Urinary bladder (tissue), 4 donors: ENCODE measurements around the gene POU6F1. TPM values are rescaled to one million over a fixed set of nuclear protein-coding genes. Genes with fewer than 3 reads are reported as not detected.
A peak's percentile ranks its signal among the peaks of the same experiment; 100 is the strongest.

Source experiments
- DNase-seq: peaks from one replicate; pipeline ENCODE4 v3.0.0-alpha.2; 2015; ENCODE audit errors: extremely low spot score
- H3K27ac ChIP-seq: one replicate; pipeline ENCODE4 v1.5.1; 2013; ENCODE audit warnings: low read depth, mild to moderate bottlenecking, moderate library complexity
- H3K36me3 ChIP-seq: one replicate; pipeline ENCODE4 v1.6.1; 2013; ENCODE audit warnings: mild to moderate bottlenecking, moderate library complexity; ENCODE audit not compliant: insufficient read depth
- H3K4me1 ChIP-seq: one replicate; pipeline ENCODE4 v1.6.1; 2013; ENCODE audit warnings: mild to moderate bottlenecking, moderate library complexity; ENCODE audit not compliant: insufficient read depth
- H3K4me3 ChIP-seq: one replicate; pipeline ENCODE4 v1.5.1; 2013; ENCODE audit warnings: low read depth, low read length
- WGBS: extraction: QIAGEN DNeasy Blood & Tissue Kit; methylation state at CpG from one replicate; pipeline ENCODE4 v1.1.7; 2013; 5-methylcytosine and 5-hydroxymethylcytosine counted together
- polyA plus RNA-seq: library from polyadenylated mRNA; stranded (reverse); fragments of 200-250 nt; gene quantifications from one replicate; pipeline ENCODE4 v1.2.3, GENCODE V29; 2013
- total RNA-seq: library from RNA; depleted of rRNA; stranded (reverse); fragments of >200 nt; gene quantifications from one replicate; pipeline ENCODE4 v1.2.3, GENCODE V29; 2014
- donor health status: healthy with polysubstance abuse.
- donor health status: healthy.

The POU6F1 gene
- total and polyA plus RNA-seq, 2 donors: 4.3 to 10.6 TPM

DNA sequence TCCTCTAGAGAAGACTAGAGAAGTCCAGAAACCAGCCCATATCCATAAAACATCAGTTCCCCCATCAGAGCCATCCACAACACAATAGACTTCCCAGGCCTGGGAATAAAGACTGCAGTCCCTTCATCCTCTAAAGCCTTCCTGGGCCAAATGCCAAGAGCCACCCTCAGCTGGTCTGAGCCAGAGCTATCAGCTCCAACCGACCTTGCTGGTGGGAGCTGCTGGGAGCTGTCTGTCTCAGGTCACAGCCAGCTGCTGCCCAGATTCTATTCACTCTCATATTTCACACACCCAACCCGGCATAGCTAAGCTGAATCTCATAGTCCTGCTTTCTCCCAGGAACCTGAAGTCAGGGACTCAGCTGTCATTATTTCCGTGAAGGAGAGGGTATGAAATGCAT lies 34.0 kb downstream of the POU6F1 start:
- 28% methylated on average over 3 of the region's 3 CpGs for WGBS
- peak; percentile 3 for DNase-seq
- Histone ChIP-seq H3K4me3 (no peak overlapping the region), H3K27ac (no peak overlapping the region), H3K4me1 (no peaks in the 10 kb centered on the region), H3K36me3 (no peaks in the 10 kb centered on the region)

DNA sequence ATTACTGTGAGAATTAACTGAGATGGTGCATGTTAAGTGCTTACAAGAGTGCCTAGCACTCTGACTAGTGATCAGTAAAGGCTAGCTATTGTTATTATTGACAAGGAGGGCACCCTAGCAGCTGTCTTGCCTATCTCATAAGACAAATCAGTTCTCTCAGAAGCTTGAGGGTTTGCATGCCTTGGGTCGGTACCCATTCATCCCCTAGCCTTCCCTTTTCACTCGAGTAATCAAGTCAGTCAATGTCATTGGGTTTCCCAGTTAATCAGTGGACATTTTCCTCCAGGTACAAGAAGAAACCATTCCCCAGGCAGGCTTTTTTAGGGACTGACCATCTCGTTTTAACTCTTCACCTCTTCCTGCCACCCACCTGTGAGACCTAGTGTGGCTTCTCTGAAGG lies 34.5 kb downstream of the POU6F1 start:
- H3K36me3 ChIP-seq: no peaks in the 10 kb centered on the region
- no peak overlapping the region for H3K27ac ChIP-seq
- WGBS: 80% methylated on average over 3 of the region's 3 CpGs
- H3K4me1 ChIP-seq: no peaks in the 10 kb centered on the region
- H3K4me3 ChIP-seq: no peak overlapping the region
- DNase-seq: no peak

DNA sequence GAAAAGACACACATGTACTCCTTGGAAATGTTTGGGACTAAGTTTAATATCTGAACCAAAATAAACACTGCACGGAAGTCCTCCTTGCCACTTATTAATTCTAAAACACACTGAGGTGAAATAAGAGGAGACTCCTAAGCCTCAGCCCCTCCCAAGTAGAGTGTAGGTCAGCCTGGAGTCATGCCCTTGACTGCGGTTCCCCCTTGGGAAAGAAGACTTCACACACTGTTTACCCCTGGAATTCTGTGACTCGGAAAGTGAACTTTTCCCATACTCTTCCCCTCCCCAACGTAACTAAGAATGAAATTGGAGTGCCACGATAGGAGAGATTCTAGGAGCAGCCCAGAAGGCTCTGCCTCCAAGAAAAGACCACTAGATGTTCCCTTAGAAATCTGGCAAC lies 36.3 kb downstream of the POU6F1 start:
- Histone ChIP-seq H3K4me1 (no peaks in the 10 kb centered on the region), H3K27ac (no peak overlapping the region), H3K36me3 (no peaks in the 10 kb centered on the region), H3K4me3 (no peak overlapping the region)
- no peak for DNase-seq
- 68% methylated on average over 5 of the region's 5 CpGs for WGBS

DNA sequence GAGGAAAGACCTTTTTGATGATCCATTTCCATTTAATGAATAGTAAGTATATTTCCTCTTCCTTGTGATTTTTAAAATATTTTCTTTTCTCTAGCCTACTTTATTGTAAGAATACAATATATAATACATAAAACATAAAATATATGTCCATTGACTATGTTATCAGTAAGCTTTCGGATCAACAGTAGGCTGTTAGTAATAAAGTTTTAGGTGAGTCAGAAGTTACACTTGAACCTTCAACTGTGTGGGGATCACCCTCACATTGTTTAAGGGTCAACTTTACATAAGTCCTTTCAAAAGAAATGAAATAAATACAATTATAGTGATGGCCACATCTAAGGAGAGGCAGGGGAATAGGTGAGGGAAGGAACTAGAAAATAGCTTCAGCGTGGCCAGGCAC lies 40.0 kb downstream of the POU6F1 start:
- Histone ChIP-seq H3K4me1 (no peaks in the 10 kb centered on the region), H3K27ac (no peak overlapping the region), H3K4me3 (no peak overlapping the region), H3K36me3 (no peaks in the 10 kb centered on the region)
- WGBS: 81% methylated on average over 2 of the region's 2 CpGs
- DNase-seq: no peak

DNA sequence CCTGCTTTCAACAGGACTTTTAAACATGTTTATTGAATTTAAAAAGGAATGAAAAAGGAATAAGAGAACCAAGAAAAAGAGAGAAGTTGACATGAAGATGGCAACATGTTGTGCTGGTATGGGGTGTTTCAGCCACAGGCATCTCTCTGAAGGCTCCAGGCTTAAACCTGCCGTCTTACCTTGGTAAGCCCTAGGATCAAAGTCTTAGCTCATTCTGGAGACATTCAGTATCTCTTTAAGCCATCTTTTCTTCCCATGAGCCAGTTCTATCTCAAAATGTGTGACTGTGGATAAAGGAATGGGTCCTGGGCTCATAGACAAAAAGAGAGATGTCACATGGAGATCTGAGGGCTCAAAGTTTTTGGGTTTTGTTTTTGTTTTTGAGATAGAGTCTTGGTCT lies 43.4 kb downstream of the POU6F1 start:
- Histone ChIP-seq H3K36me3 (no peaks in the 10 kb centered on the region), H3K27ac (no peak overlapping the region), H3K4me1 (peaks cover 1% of the 10 kb centered on the region), H3K4me3 (no peak overlapping the region)
- 57% methylated on average over 1 of the region's 1 CpG for WGBS
- DNase-seq: no peak

DNA sequence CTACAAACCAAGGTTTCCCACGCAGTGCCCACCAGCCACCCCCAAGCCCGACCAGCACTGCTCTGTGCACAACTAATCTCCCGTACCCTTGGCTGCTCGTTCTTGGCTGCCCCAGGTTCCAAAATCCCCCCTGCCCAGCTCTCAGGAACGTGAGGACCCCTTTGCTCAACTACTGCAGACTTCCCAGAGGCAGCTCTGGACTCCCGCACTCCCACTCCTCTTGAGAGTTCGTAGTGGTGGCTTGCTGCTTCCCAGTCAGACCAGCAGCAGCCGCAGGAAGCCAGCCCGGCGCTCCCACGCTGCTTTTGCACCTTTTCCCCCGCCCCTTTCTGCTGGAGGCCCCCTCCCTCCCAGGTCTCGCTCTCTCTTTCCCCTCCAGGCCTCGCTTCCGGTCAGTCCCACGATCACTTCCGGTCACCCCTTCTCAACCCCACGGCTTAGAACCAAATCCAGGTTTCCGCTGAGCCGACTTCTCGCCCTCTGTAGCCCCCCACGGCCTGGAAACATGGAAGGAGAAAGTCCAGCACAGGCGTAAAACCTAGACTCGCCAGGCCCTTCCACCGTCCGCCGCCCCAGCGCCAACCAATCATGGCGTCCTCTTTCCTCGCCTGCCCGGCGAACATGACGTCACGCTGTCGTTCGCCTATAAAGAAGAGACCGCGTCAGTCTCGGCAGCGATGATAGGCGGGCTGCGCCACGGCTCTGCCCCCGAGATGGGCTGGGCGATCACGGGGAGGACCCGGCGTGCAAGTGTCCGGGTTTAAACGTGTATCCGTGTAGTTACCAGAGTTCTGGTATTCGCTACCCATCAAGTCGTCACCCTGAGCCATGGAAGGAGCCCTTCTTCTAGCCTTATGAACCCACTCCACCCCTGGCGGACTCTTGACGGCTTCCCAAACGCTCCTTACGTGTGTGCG lies 45.1 kb downstream of the POU6F1 start, which contains the start of gene TFCP2:
Gene TFCP2 (minus strand): TSS at position 621 of the 917 bp plus-strand sequence. CDS start 713 bp downstream, outside the sequence.
- Histone ChIP-seq H3K36me3 (no peaks in the 10 kb centered on the region), H3K4me3 (peak within 1 kb of the TSS; percentile 56), H3K27ac (peak within 1 kb of the TSS; percentile 93), H3K4me1 (peaks cover 1% of the 10 kb centered on the region)
- WGBS: under 1% methylated on average over 58 of the region's 58 CpGs
- DNase-seq: peak; percentile 88

DNA sequence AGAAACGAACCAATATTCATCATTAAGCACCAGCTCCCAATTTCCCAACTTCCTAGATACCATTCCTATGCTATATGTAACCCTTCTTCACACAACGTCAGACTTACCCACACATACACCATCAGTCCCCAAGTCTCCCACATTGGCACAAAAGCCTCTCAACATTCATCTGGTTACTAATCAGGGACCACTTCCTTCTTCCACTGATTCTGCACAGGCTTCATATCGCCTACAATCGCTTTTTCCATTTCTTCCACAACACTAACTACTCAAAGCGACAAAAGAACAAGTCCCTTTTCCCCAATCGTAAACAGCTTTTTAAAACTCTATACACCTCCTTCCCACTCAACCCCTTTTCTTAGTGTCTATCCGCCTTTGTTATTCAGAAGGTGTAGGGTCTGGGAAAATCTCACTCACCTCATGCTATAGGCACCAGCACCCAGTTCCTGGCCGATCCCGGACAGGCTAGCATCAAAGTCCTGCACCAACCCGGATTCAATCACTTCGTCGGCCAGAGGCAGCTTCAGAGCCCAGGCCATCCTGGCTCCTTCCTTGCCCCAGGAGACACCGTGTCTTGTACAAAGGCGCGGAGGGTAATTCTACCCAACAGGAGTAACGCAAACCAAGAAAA lies 45.9 kb downstream of the POU6F1 start:
- Histone ChIP-seq H3K36me3 (no peaks in the 10 kb centered on the region), H3K27ac (no peak overlapping the region), H3K4me3 (peak overlapping the region; percentile 56), H3K4me1 (peaks cover 1% of the 10 kb centered on the region)
- WGBS: 3% methylated on average over 16 of the region's 16 CpGs
- DNase-seq: peak; percentile 2

DNA sequence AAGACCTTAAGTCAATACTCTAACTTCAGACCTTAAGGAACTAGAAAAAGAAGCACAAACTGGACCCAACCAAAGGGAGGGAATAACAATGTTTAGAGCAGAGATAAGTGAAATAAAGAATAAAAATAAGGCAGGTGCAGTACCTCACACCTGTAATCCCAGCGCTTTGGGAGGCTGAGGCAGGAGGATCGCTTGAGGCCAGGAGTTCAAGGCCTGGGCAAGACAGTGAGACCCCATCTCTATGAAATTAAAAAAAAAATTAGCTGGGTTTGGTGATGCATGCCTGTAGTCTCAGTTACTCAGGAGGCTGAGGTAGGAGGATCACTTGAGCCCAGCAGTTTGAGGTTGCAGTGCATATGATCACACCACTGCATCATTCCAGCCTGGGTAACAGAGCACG lies 54.1 kb downstream of the POU6F1 start:
- no peak overlapping the region for H3K27ac ChIP-seq
- H3K36me3 ChIP-seq: peaks cover 3% of the 10 kb centered on the region
- WGBS: over 99% methylated on average over 3 of the region's 3 CpGs
- no peak overlapping the region for H3K4me3 ChIP-seq
- peaks cover 1% of the 10 kb centered on the region for H3K4me1 ChIP-seq
- no peak for DNase-seq

DNA sequence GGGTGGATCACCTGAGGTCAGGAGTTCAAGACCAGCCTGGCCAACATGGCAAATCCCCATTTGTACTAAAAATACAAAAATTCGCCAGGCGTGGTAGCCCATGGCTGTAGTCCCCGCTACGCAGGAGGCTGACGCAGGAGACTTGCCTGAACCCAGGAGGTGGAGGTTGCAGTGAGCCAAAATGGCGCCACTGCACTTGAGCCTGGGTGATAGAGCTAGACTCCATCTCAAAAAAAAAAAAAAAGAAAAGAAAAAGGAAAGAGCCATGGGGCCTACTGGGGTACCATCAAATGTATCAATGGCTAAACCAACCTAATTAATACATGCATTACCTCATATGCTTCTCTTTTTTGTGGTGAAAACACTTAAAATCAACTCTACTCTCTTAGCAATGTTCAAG lies 55.6 kb downstream of the POU6F1 start:
- no peak for DNase-seq
- Histone ChIP-seq H3K36me3 (peaks cover 3% of the 10 kb centered on the region), H3K27ac (no peak overlapping the region), H3K4me1 (peaks cover 1% of the 10 kb centered on the region), H3K4me3 (no peak overlapping the region)
- WGBS: 99% methylated on average over 6 of the region's 6 CpGs

DNA sequence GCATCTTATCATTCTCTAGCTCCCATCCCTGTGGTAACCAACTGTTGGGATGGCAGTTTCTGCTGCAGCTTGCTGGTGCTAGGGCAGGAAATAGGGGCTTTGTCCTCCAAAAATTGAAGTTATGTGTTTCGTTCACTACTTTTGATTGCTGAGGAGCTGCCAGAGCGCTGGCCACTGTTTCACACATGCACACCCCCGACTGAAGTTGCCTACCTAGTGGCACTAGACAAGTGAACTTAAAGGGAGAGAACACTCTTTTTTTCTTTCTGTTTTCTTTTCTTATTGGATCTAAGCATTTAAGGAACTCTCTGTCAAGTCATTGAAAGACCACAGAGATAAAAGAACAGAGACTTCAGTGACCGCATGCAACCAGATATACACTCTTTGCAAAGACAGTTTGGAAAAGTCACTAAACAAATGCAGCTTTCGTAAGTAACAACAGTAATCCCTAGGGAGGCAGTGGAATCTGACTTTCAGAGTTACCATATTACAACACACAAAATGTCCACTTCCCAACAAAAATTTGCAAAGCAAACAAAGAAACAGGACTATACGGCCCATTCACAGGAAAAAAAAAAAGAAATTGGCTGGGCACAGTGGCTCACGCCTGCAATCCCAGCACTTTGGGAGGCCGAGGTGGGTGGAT lies 56.9 kb downstream of the POU6F1 start:
- no peak overlapping the region for H3K27ac ChIP-seq
- no peak overlapping the region for H3K4me3 ChIP-seq
- DNase-seq: no peak
- no peaks in the 10 kb centered on the region for H3K4me1 ChIP-seq
- 80% methylated on average over 8 of the region's 8 CpGs for WGBS
- H3K36me3 ChIP-seq: no peaks in the 10 kb centered on the region

DNA sequence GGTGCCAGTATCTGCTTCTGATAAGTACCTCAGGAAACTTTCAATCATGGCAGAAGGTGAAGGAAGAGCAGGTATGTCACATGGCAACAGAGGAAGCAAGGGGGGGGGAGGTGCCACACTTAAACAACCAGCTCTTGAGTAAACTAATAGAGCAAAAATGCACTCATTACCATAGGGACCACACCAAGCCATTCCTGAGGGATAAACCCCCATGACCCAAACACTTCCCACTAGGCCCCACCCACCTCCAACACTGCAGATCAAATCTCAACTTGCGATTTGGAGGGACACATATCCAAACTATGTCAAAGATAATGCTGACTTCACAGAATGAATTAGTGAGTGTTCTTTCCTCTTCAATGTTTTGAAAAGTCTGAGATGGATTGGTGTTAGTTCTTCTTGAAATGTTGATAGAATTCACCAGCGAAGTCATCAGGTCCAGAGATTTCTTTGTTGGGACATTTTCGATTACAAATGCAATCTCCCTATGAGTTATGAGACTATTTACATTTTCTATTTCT lies 61.6 kb downstream of the POU6F1 start:
- no peak overlapping the region for H3K4me3 ChIP-seq

DNA sequence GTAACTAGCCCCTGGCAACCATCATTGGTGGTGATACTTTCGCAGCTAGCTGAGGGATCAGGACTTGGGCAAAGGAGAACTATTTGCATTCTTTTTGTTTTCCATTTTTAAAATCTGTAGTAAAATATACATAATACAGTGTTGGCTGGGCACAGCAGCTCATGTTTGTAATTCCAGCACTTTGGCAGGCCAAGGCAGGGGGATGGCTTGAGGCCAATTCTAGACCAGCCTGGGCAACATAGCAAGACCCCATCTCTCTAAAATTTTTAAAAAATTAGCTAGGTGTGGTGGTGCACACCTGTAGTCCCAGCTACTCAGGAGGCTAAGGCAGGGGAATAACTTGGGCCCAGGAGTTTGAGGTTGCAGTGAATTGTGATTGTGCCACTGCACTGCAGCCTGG lies 64.9 kb downstream of the POU6F1 start:
- Histone ChIP-seq H3K36me3 (no peaks in the 10 kb centered on the region), H3K4me1 (no peaks in the 10 kb centered on the region), H3K27ac (no peak overlapping the region), H3K4me3 (no peak overlapping the region)
- DNase-seq: no peak
- 96% methylated on average over 1 of the region's 1 CpG for WGBS

More for the DNA sequence above, 61.6 kb downstream of the POU6F1 start:
- H3K36me3 ChIP-seq: no peaks in the 10 kb centered on the region
- no peak overlapping the region for H3K27ac ChIP-seq
- 94% methylated on average over 3 of the region's 3 CpGs for WGBS
- H3K4me1 ChIP-seq: no peaks in the 10 kb centered on the region
- DNase-seq: no peak

DNA sequence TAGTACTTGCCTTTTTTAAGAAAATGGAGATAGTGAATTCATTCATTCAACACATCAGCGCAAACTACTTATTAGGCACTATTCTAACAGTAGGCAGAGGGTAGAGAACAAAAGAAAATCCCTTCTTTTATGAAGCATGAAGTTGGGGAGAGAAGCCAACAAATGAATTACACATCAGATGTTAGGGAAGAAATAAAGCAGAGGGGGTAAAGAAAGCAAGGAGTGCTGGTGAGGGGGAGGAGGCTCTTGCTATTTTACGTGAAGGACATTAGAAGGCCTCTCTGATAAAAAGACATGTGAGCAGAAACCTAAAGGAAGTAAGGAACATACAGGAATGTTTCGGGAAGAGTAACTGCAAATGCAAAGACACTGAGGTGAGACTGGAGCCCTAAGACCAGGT lies 67.1 kb downstream of the POU6F1 start:
- Histone ChIP-seq H3K4me3 (no peak overlapping the region), H3K36me3 (no peaks in the 10 kb centered on the region), H3K4me1 (no peaks in the 10 kb centered on the region), H3K27ac (no peak overlapping the region)
- WGBS: 65% methylated on average over 3 of the region's 3 CpGs
- DNase-seq: no peak
